ENCODE results near the gene GPD2.

Gene GPD2

GRCh38 chr2:156536534-156536933, 100.4 kb downstream of the GPD2 start:
- DNase-seq: no peak

GRCh38 chr2:156537141-156537540, 101.0 kb downstream of the GPD2 start:
- DNase-seq: no peak

GRCh38 chr2:156538083-156538504, 101.9 kb downstream of the GPD2 start:
- DNase-seq: no peak

- no peak for DNase-seq
Measured at GRCh38 chr2:156539086-156539860, 103.1 kb downstream of the GPD2 start.

GRCh38 chr2:156540706-156541105, 104.5 kb downstream of the GPD2 start:
- no peak for DNase-seq

GRCh38 chr2:156541229-156541628, 105.0 kb downstream of the GPD2 start:
- DNase-seq: no peak

- no peak for DNase-seq
Measured at GRCh38 chr2:156541706-156542105, 105.5 kb downstream of the GPD2 start.

GRCh38 chr2:156548413-156548812, 112.2 kb downstream of the GPD2 start:
- DNase-seq: no peak

- no peak for DNase-seq
Measured at GRCh38 chr2:156553714-156554442, 117.7 kb downstream of the GPD2 start.

GRCh38 chr2:156561326-156561725, 125.1 kb downstream of the GPD2 start:
- no peak for DNase-seq

GRCh38 chr2:156562124-156562523, 125.9 kb downstream of the GPD2 start:
- DNase-seq: no peak

- no peak for DNase-seq
Measured at GRCh38 chr2:156563994-156564753, 128.0 kb downstream of the GPD2 start.

GRCh38 chr2:156565066-156565710, 129.0 kb downstream of the GPD2 start:
- DNase-seq: no peak

- no peak for DNase-seq
Measured at GRCh38 chr2:156573710-156574109, 137.5 kb downstream of the GPD2 start.

GRCh38 chr2:156574112-156574511, 137.9 kb downstream of the GPD2 start:
- no peak for DNase-seq

GRCh38 chr2:156576005-156576404, 139.8 kb downstream of the GPD2 start:
- DNase-seq: no peak

- DNase-seq: no peak
Measured at GRCh38 chr2:156580501-156580900, 144.3 kb downstream of the GPD2 start.

- DNase-seq: no peak
Measured at GRCh38 chr2:156581280-156581679, 145.1 kb downstream of the GPD2 start.

- DNase-seq: no peak
Measured at GRCh38 chr2:156585457-156585856, 149.3 kb downstream of the GPD2 start.

- DNase-seq: no peak
Measured at GRCh38 chr2:156586621-156587020, 150.4 kb downstream of the GPD2 start.

- peak; percentile 29 for DNase-seq
Measured at GRCh38 chr2:156589381-156590079, 153.4 kb downstream of the GPD2 start.

GRCh38 chr2:156590085-156590739, 154.0 kb downstream of the GPD2 start:
- DNase-seq: no peak

Data from left hindlimb (tissue), 1 donor.